ENCODE measurements around the gene FAM20A.
"Not testable (repeated sequence)": the region's sequence is repeated elsewhere in the genome, so short reads cannot be mapped to it uniquely, and the experiment has no call there.

FAM20A gene

DNA sequence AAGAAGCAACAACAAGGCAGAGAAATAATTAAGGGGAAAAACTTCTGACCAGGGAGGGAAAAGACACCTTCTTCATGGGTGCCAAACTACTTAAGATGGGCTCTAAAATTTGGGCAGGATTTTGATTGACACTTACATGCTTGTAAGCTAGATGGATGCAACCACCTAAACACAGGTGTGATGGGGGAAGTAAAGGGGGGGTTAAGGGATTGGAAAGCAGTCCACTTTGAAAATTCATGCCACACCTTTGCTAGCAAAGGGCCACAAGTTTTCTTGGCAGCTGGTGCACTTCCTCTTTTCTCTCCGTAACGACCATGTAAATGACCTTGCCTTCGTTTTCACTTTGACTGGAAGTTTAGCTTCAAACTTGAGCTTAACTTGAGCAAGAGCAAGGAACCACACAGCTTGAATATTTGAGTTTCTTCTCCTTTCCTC lies 103.3 kb downstream of the FAM20A start:
- TF ChIP-seq, protein P1, sequence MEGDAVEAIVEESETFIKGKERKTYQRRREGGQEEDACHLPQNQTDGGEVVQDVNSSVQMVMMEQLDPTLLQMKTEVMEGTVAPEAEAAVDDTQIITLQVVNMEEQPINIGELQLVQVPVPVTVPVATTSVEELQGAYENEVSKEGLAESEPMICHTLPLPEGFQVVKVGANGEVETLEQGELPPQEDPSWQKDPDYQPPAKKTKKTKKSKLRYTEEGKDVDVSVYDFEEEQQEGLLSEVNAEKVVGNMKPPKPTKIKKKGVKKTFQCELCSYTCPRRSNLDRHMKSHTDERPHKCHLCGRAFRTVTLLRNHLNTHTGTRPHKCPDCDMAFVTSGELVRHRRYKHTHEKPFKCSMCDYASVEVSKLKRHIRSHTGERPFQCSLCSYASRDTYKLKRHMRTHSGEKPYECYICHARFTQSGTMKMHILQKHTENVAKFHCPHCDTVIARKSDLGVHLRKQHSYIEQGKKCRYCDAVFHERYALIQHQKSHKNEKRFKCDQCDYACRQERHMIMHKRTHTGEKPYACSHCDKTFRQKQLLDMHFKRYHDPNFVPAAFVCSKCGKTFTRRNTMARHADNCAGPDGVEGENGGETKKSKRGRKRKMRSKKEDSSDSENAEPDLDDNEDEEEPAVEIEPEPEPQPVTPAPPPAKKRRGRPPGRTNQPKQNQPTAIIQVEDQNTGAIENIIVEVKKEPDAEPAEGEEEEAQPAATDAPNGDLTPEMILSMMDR (IDR thresholded peaks at IDR 0.05; ENCODE audit: low read depth, low read length, missing control alignments): no peak
- no peak overlapping the region for H3K4me3 ChIP-seq (ENCODE audit: low read depth, low read length)
- in situ Hi-C loops (cut with HindIII; ENCODE audit: low sequenced_read_pairs): no loop called here
- DNase-seq (ENCODE audit: low read depth): no peak

DNA sequence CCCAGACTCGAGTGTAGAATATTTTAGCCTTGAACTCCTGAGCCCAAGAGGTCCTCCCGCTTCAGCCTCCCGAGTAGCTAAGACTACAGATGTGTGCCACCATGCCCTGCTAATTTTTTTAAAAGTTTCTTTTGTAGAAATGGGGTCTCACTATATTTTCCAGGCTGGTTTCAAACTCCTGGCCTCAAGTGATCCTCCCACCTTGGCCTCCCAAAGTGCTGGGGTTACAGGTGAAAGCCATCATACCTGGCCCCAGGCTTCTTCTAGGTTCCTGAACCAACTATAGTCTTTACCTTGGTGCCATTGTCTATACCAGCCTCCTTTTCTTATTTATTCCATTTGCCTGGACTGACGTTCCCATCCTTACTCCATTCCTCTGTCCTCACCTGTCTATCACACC lies 106.1 kb downstream of the FAM20A start:
- no peak overlapping the region for H3K4me3 ChIP-seq (ENCODE audit: low read depth, low read length)
- in situ Hi-C loops (cut with HindIII; ENCODE audit: low sequenced_read_pairs): no loop called here
- no peak for DNase-seq (ENCODE audit: low read depth)
- TF ChIP-seq, protein P1 (IDR thresholded peaks at IDR 0.05; ENCODE audit: low read depth, low read length, missing control alignments): no peak

DNA sequence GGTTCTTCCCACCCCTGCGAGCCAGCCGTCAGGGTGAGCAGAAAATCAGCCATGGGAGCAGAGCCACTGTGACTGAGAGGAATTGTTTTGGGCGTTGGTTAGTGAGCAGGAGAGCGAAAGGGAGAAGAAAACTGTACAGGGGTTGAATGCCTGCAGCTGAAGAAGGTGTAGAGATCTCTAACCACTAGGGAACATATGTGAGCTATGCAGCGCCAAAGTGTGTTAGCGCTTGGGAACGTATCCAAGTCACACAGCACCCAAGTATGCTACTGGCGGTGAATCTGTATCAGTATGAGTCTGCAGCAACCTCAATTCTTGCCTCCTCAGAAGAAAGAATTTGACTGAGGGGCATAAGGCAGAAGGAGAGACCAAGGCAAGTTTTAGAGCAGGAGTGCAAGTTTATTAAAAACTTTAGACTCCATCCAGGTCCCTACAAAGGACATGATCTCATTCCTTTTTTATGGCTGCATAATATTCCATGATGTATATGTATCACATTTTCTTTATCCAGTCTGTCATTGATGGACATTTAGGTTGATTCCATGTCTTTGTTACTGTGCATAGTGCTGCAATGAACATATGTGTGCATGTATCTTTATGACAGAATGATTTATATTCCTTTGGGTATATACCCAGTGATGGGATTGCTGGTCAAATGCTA lies 108.6 kb downstream of the FAM20A start:
- DNase-seq (ENCODE audit: low read depth); in situ Hi-C loops (cut with HindIII; ENCODE audit: low sequenced_read_pairs); H3K4me3 ChIP-seq (ENCODE audit: low read depth, low read length): not testable (repeated sequence)

DNA sequence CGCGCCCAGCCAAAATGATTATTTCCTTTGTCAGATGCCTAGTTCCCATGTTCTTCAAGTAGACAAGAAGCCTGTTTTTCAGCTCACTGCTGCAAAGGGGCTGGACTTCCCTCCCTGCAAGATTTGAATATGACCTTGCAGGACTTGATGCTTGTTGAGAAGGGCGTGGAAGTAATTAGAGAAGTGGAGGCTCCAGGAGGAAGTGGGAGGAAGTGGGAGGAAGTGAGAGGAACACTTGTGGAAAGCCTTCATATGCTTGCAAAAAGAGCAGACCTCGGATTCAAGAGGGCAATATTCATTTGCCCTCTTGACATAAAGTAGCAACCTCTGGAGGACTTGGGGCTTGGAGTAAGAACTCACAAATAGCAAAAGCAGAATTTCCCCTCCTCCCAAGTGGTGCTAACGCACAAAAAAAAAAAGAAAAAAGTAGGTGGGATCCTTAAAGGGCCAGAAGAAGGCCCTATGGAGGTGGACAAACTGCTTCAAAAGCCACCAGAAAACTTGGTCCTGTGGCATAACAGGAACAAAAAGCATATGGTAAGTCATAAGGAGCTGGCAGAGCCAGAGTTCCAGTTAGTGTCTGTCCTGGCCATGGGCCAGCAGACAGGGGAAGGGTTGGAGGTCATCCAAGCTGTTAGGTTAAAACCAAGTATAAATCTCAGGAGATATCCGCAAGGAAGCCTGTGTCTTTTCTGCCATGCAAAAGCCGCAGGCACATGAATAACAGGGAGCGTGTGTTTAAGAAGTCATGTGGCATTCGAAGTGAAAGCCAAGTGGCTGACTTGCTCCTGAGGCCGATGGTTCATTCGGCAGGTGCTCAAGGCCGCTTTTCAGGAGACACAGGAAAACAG lies 109.6 kb downstream of the FAM20A start:
- TF ChIP-seq, protein P1 (IDR thresholded peaks at IDR 0.05; ENCODE audit: low read depth, low read length, missing control alignments): no peak
- no peak overlapping the region for H3K4me3 ChIP-seq (ENCODE audit: low read depth, low read length)
- no peak for DNase-seq (ENCODE audit: low read depth)
- in situ Hi-C loops (cut with HindIII; ENCODE audit: low sequenced_read_pairs): no loop called here

DNA sequence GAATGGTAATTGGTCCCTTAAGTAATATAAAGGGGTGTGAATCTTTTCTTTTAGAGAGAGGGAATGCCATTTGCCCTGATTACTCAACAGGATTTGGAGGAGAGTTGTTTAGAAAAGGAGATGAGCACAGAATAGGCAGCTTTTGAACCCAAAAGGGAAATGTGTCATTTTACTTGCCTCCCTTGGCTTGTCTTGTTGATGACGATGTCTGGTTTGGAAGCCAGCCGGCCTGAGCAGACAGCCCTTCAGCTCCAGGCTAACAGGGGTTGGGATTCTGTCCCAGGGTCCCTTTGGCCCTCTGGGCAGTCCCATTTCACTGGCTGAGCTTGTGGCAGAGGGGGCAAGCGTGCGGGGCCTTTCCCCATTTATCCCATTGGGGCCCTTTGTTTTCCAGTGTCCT lies 111.2 kb downstream of the FAM20A start:
- no peak for DNase-seq (ENCODE audit: low read depth)
- H3K4me3 ChIP-seq (ENCODE audit: low read depth, low read length): no peak overlapping the region
- in situ Hi-C loops (cut with HindIII; ENCODE audit: low sequenced_read_pairs): no loop called here
- TF ChIP-seq, protein P1 (IDR thresholded peaks at IDR 0.05; ENCODE audit: low read depth, low read length, missing control alignments): no peak

Data from astrocyte of the cerebellum (primary cell).